WTC11 (cell line): ENCODE results near the gene PLBD2. TPM values are rescaled to one million over a fixed set of nuclear protein-coding genes. Genes with fewer than 3 reads are reported as not detected.

Experiments
- ATAC-seq: fragments of 200-7000 bp; cut with Tn5 transposase; 2 replicates; pipeline ENCODE4 v1.10.0; 2021; ENCODE audit warnings: mild to moderate bottlenecking, moderate library complexity
- CTCF ChIA-PET: fragments of 300-600 bp; sonication (Branson Sonifier 250); formaldehyde crosslinking; loops from one replicate; lab custom pipeline; 2021; ENCODE audit warnings: antibody characterized with exemption; lab: Charles Lee
- POLR2A ChIA-PET: fragments of 350-600 bp; sonication (Branson Sonifier 250); formaldehyde crosslinking; loops from one replicate; lab custom pipeline; 2021; ENCODE audit warnings: antibody characterized with exemption; lab: Charles Lee
- DNase-seq: peaks from one replicate; pipeline ENCODE4 v3.0.0; 2021; ENCODE audit warnings: low spot score
- H3K27ac Mint-ChIP-seq: 2 replicates; pipeline ENCODE4 v1.8.0; 2021; ENCODE audit warnings: mixed read lengths
- H3K27me3 Mint-ChIP-seq: 2 replicates; pipeline ENCODE4 v1.8.0; 2021; ENCODE audit warnings: low read depth, mild to moderate bottlenecking, moderate library complexity, mixed read lengths
- H3K36me3 Mint-ChIP-seq: 2 replicates; pipeline ENCODE4 v1.8.0; 2021; ENCODE audit warnings: mixed read lengths
- H3K4me1 Mint-ChIP-seq: 2 replicates; pipeline ENCODE4 v1.8.0; 2022; ENCODE audit warnings: mixed read lengths
- H3K4me3 Mint-ChIP-seq: 2 replicates; pipeline ENCODE4 v1.8.0; 2021; ENCODE audit warnings: mild to moderate bottlenecking, moderate library complexity, mixed read lengths
- H3K9me3 Mint-ChIP-seq: 2 replicates; pipeline ENCODE4 v1.8.0; 2021; ENCODE audit warnings: mixed read lengths
- ATF2 ChIP-seq: sonication (generic); formaldehyde crosslinking; IDR thresholded peaks from 2 replicates; pipeline ENCODE4 v1.8.1; 2022; ENCODE audit warnings: low read depth, missing genetic modification reagents, borderline replicate concordance
- E2F5 ChIP-seq: sonication (generic); formaldehyde crosslinking; IDR thresholded peaks from 2 replicates; pipeline ENCODE4 v1.8.1; 2022; ENCODE audit warnings: mild to moderate bottlenecking, moderate library complexity, missing genetic modification reagents
- ESRRA ChIP-seq: sonication (generic); formaldehyde crosslinking; IDR thresholded peaks from 2 replicates; pipeline ENCODE4 v1.8.1; 2022; ENCODE audit warnings: mild to moderate bottlenecking, missing genetic modification reagents, borderline replicate concordance
- FOXP1 ChIP-seq: sonication (generic); formaldehyde crosslinking; IDR thresholded peaks from 2 replicates; pipeline ENCODE4 v1.8.0; 2022; ENCODE audit warnings: missing genetic modification reagents, mild to moderate bottlenecking, moderate library complexity, borderline replicate concordance
- HMGXB4 ChIP-seq: sonication (generic); formaldehyde crosslinking; IDR thresholded peaks from 2 replicates; pipeline ENCODE4 v1.8.1; 2023; ENCODE audit warnings: mild to moderate bottlenecking, moderate library complexity, missing genetic modification reagents
- MAX ChIP-seq: sonication (generic); formaldehyde crosslinking; IDR thresholded peaks from 2 replicates; pipeline ENCODE4 v1.8.0; 2022; ENCODE audit warnings: mild to moderate bottlenecking, missing genetic modification reagents
- NFYB ChIP-seq: sonication (generic); formaldehyde crosslinking; conservative IDR thresholded peaks from 2 replicates; pipeline ENCODE4 v1.8.0; 2022; ENCODE audit warnings: low read depth, missing genetic modification reagents
- NR2C2 ChIP-seq: sonication (generic); formaldehyde crosslinking; IDR thresholded peaks from 2 replicates; pipeline ENCODE4 v1.8.0; 2022; ENCODE audit warnings: mild to moderate bottlenecking, missing genetic modification reagents
- PREB ChIP-seq: sonication (generic); formaldehyde crosslinking; IDR thresholded peaks from 2 replicates; pipeline ENCODE4 v1.8.1; 2022; ENCODE audit warnings: mild to moderate bottlenecking, missing genetic modification reagents, moderate library complexity, borderline replicate concordance
- TP53 ChIP-seq: sonication (generic); formaldehyde crosslinking; IDR thresholded peaks from 2 replicates; pipeline ENCODE4 v1.8.1; 2023; ENCODE audit warnings: mild to moderate bottlenecking, missing genetic modification reagents
- USF2 ChIP-seq: sonication (generic); formaldehyde crosslinking; IDR thresholded peaks from 2 replicates; pipeline ENCODE4 v1.8.1; 2023; ENCODE audit warnings: mild to moderate bottlenecking, missing genetic modification reagents, moderate library complexity
- ZBTB21 ChIP-seq: sonication (generic); formaldehyde crosslinking; IDR thresholded peaks from 2 replicates; pipeline ENCODE4 v1.8.1; 2023; ENCODE audit warnings: mild to moderate bottlenecking, missing genetic modification reagents, borderline replicate concordance
- ZMAT4 ChIP-seq: fragments of 250-450 bp; sonication (Bioruptor Pico); IDR thresholded peaks from 2 replicates; pipeline ENCODE4 v1.9.0; 2021; ENCODE audit warnings: mild to moderate bottlenecking
- ZNF121 ChIP-seq: sonication (generic); formaldehyde crosslinking; IDR thresholded peaks from 2 replicates; pipeline ENCODE4 v1.8.0; 2023; ENCODE audit warnings: missing genetic modification reagents
- ZNF263 ChIP-seq: sonication (generic); formaldehyde crosslinking; IDR thresholded peaks from 2 replicates; pipeline ENCODE4 v1.8.1; 2022; ENCODE audit warnings: low read depth, mild to moderate bottlenecking, moderate library complexity, missing genetic modification reagents
- ZNF416 ChIP-seq: fragments of 250-450 bp; sonication (Bioruptor Pico); IDR thresholded peaks from 2 replicates; pipeline ENCODE4 v1.9.0; 2021; ENCODE audit warnings: mild to moderate bottlenecking, inconsistent platforms
- total RNA-seq: library from RNA; stranded (reverse); gene quantifications from 3 replicates; pipeline ENCODE4 v1.2.3, GENCODE V29; 2021

The PLBD2 gene
- total RNA-seq, 1 experiment from 2014 or later = 34.8 TPM

- DNase-seq (no peak), ATAC-seq (no peak)
- Mint-ChIP-seq H3K9me3 (no peaks in the 10 kb centered on the region), H3K27ac (no peak overlapping the region), H3K36me3 (no peaks in the 10 kb centered on the region), H3K4me3 (no peak overlapping the region), H3K4me1 (peaks cover 3% of the 10 kb centered on the region; the same call in 1 of the 2 replicates), H3K27me3 (no peaks in the 10 kb centered on the region)
- ChIA-PET CTCF (interaction anchor here (0.7 kb wide), 1 partner anchor 12 kb away, joined by 4 read pairs; no protein-coding TSS in a partner anchor), POLR2A (no interaction called here)
- TF ChIP-seq ZMAT4 (CRISPR knock-in tag) (no peak), ZBTB21 (no peak), E2F5 (no peak), USF2 (no peak), MAX (CRISPR knock-in tag) (no peak), NFYB (CRISPR knock-in tag) (no peak), PREB (CRISPR knock-in tag) (no peak), NR2C2 (no peak), HMGXB4 (CRISPR knock-in tag) (no peak), ESRRA (CRISPR knock-in tag) (no peak), ZNF263 (CRISPR knock-in tag) (no peak), ATF2 (CRISPR knock-in tag) (no peak), ZNF416 (CRISPR knock-in tag) (no peak)
Observed at GRCh38 chr12:113437729-113438100, 79.3 kb downstream of the PLBD2 start.

GRCh38 chr12:113438523-113439300, 80.3 kb downstream of the PLBD2 start:
- Mint-ChIP-seq H3K4me3 (no peak overlapping the region), H3K27ac (no peak overlapping the region), H3K27me3 (no peaks in the 10 kb centered on the region), H3K9me3 (no peaks in the 10 kb centered on the region), H3K4me1 (peaks cover 3% of the 10 kb centered on the region; the same call in 1 of the 2 replicates), H3K36me3 (no peaks in the 10 kb centered on the region)
- CTCF ChIA-PET = interaction anchor here (0.7 kb wide), 1 partner anchor 13 kb away, joined by 4 read pairs; no protein-coding TSS in a partner anchor
- ATAC-seq (no peak), DNase-seq (no peak)
- TF ChIP-seq ZNF121 = no peak
- no peak for TF ChIP-seq TP53 (CRISPR knock-in tag)
- TF ChIP-seq FOXP1 (CRISPR knock-in tag) = no peak
- POLR2A ChIA-PET = no interaction called here
